Measurements from ENCODE around the gene MYO15B.
A peak's percentile ranks its signal among the peaks of the same experiment; 100 is the strongest.

Gene MYO15B

DNA sequence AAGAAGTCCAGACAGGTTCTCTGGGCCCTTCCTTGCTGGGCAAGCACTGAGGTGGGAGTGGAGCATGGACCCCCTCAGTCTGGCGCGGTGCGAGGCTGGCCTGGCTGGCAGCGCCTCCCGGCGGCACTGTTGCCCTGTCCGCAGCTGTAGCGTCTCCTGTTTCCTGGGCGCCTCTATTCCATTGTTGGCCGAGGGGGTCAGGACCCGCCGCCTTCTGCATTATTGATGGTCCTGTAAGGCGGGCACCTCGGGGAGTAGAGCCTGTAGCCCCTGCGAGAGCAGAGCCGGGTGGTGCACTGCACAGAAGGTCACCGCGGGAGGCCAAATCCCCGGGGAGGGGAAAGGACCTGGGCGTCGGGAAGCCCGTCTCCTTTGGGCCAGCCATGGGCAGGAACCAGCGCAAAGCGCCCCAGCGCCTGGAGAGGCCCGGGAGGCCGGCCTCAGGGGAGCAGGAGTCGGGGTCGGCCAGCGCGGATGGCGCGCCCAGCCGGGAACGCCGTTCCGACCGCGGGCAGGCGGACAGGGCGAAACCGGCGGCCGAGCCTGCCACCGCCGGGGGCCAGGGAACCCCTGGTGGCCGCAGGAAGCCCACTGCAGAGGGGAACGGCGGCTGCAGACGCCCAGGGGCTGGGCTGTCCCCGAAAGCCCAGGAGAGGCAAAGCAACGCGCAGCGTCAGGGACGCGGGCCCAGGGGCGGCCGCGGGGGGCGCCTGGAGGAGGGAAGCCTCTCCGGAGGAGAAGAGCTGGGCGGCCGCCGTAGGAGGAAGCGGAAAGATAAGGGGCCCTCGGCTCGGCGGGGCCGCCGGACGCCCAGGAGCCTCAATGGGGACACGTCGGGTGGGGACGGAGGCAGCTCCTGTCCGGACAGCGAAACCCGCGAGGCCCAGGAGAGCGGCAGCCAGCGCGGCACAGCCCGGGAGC lies at the start of gene MYO15B:
Gene MYO15B, plus strand, starts transcription at position 126 of the 921 bp plus-strand sequence. Its CDS starts 258 bp downstream, at position 384.
- DNase-seq: peak; percentile 80

DNA sequence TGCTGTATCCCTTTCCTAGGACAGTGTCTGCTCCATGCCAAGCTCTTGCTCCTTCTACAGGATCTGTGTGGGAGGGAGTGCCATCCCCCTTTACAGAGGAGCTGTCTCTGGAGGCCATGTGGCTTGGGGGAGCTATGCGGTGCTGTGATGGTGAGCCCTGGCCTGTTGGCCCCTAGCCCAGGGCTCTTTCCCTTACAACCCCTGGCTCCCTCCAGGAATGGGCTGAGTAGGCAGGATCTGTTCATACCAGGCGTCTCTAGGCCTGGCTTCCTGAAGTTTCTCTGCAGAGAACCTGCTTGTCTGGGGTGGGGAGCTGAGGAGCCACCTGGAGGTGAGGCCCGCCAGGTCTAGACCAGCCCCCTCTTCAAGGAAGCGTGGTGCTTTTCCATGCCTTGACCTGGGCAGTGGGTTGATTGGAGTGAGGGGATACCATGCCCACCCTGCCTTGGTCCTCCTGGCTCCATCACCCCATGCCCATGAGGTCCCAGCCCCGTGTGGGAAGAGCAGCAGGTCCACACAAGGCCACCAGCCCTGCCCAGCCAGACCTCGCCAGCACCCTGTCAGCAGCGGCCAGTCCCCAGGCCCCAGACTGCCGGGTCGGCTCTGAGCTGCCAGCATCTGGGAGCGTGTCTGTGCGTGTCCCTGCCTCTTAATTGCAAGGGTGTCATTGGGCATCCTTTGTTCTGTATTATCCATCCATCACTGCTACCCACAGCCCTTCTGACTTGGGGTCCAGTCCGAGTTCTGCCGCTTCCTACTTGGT lies 47.5 kb upstream of the MYO15B start:
- no peak for DNase-seq

- DNase-seq: no peak
Observed at GRCh38 chr17:75540923-75541503, 46.6 kb upstream of the MYO15B start.

GRCh38 chr17:75542229-75542628 lies 45.4 kb upstream of the MYO15B start:
- DNase-seq: no peak

GRCh38 chr17:75542728-75543336 lies 44.8 kb upstream of the MYO15B start:
- DNase-seq: no peak

GRCh38 chr17:75544250-75544649 lies 43.4 kb upstream of the MYO15B start:
- no peak for DNase-seq

- DNase-seq: no peak
Observed at GRCh38 chr17:75546181-75546580, 41.4 kb upstream of the MYO15B start.

GRCh38 chr17:75547091-75547490 lies 40.5 kb upstream of the MYO15B start:
- no peak for DNase-seq

GRCh38 chr17:75548813-75549212 lies 38.8 kb upstream of the MYO15B start:
- DNase-seq: no peak

- no peak for DNase-seq
Observed at GRCh38 chr17:75549246-75550138, 38.1 kb upstream of the MYO15B start.

DNA sequence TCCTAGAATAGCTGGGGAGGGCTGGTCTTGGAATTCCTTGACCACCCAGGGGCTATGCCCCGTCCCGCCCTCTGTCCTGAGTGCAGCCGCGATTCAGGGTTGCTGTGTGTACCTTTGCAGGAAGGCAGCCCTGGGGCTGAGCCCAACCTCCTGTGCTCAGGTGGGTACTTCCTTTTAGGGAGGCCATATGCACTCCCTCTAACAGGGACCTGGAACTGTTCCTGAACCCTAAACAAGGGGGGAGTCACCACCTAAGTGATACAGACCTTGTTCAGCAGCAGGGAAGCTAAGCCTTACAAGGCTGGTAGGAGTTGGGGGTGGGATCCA lies 37.5 kb upstream of the MYO15B start:
- DNase-seq: no peak

GRCh38 chr17:75551266-75551665 lies 36.3 kb upstream of the MYO15B start:
- DNase-seq: no peak

DNA sequence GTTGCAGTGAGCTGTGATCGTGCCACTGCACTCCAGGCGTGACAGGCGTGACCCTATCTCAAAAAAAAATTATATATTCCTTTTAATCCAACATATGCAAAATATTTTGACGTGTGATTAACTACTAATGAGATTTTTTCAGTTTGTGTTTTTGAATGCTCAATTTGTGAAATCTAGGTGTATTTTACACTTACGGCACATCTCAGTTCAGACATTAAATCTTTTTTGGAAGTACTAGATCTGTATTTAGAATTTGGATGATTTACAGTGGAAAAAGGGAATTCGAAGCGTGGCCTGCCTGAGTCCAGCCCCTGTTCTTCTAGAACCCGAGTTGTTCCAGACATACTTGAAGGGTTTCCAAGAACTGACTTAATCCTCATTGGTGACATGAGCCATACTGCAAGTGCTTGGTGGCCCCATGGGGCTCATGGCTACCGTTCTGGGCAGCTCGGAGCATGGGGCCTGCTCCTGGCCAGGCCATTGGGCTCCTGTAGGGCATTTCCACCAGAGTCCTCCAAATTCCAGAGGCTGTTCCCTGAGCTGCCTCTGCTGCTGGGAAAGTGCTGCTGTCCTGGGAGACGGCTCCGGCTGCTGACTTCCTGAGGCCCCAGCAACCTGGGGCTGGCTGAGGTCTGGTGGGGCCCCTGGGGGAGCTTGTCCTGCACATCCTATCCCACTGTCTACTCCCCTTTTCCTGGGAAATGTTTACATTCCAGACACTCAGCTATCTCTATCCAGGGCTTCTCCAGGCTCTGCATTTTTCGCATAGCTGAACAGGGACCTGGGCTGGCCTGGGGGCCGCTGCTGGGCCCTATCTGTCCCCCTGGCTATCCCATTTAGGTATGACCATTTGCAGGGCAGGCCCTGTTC lies 34.9 kb upstream of the MYO15B start:
- DNase-seq: no peak

DNA sequence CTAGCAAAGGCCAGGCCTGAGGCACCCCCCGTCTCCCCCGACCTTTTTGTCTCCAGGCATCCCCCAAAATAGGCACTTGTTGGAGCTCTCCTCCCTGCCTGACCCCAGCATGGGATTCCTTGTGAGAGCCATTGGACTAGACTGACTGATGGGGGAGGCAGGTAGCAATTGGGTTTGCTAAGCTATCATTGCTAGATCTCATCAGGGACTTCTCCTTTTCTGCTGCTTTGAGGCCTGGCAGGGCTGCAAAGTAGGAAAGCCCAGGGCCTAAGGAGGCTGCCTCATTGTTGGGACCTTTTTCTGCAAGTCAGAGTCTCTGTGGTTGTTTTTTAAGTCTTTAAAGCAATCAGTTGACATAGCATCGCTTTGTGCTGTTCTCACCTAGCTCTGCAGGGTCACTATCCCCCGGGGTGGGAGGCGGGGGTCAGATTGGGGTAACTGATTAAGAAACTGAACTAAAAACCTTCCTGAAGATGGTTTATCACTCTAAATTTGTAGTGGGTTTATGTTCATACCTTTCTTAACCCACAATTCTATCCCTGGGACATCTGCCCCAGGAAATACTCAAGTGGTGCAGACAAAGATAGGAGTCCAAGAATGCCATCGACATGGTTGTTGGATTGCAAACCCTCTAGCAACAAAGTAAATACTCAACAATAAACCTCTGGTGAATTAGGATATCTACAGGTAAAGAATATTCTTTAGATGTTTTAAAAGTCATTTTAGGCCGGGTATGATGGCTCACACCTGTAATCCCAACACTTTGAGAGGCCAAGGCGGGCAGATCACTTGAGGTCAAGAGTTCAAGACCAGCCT lies 34.1 kb upstream of the MYO15B start:
- DNase-seq: no peak

- no peak for DNase-seq
Observed at GRCh38 chr17:75555679-75556153, 31.9 kb upstream of the MYO15B start.

- no peak for DNase-seq
Observed at GRCh38 chr17:75557075-75557851, 30.3 kb upstream of the MYO15B start.

- no peak for DNase-seq
Observed at GRCh38 chr17:75557852-75558665, 29.5 kb upstream of the MYO15B start.

All from CD4-positive, alpha-beta T cell treated with Interleukin-6 for 4 hours (primary cell).